Ishikawa (cell line): ENCODE data around the gene OR2V2.

Experiments
- CEBPB ChIP-seq: IDR thresholded peaks from 2 replicates; pipeline ENCODE4 v1.6.1; 2012
- CREB1 ChIP-seq: IDR thresholded peaks from 2 replicates; pipeline ENCODE4 v1.6.1; 2012; ENCODE audit warnings: low read depth
- EGR1 ChIP-seq: IDR thresholded peaks from 2 replicates; pipeline ENCODE4 v1.6.1; 2012
- EP300 ChIP-seq: IDR thresholded peaks from 2 replicates; pipeline ENCODE4 v1.6.1; 2012; ENCODE audit warnings: borderline replicate concordance
- FOXM1 ChIP-seq: IDR thresholded peaks from 2 replicates; pipeline ENCODE4 v1.6.1; 2012; ENCODE audit warnings: low read depth, borderline replicate concordance
- RAD21 ChIP-seq: IDR thresholded peaks from 2 replicates; pipeline ENCODE4 v1.6.1; 2012; ENCODE audit warnings: low read depth
- TAF1 ChIP-seq: IDR thresholded peaks from 2 replicates; pipeline ENCODE4 v1.6.1; 2012; ENCODE audit warnings: low read depth, mild to moderate bottlenecking
- TEAD4 ChIP-seq: IDR thresholded peaks from 2 replicates; pipeline ENCODE4 v1.6.1; 2012
- ZBTB7A ChIP-seq: IDR thresholded peaks from 2 replicates; pipeline ENCODE4 v1.6.1; 2012; ENCODE audit warnings: low read depth
- TF ChIP-seq, protein P1 (sequence below): IDR thresholded peaks from 2 replicates; pipeline ENCODE4 v1.6.1; 2012
- TF ChIP-seq, protein P2 (sequence below): IDR thresholded peaks from 2 replicates; pipeline ENCODE4 v1.6.1; 2012
- TF ChIP-seq, protein P3 (sequence below): IDR thresholded peaks from 2 replicates; pipeline ENCODE4 v1.6.1; 2012; ENCODE audit warnings: low read depth, mild to moderate bottlenecking

OR2V2 gene

DNA sequence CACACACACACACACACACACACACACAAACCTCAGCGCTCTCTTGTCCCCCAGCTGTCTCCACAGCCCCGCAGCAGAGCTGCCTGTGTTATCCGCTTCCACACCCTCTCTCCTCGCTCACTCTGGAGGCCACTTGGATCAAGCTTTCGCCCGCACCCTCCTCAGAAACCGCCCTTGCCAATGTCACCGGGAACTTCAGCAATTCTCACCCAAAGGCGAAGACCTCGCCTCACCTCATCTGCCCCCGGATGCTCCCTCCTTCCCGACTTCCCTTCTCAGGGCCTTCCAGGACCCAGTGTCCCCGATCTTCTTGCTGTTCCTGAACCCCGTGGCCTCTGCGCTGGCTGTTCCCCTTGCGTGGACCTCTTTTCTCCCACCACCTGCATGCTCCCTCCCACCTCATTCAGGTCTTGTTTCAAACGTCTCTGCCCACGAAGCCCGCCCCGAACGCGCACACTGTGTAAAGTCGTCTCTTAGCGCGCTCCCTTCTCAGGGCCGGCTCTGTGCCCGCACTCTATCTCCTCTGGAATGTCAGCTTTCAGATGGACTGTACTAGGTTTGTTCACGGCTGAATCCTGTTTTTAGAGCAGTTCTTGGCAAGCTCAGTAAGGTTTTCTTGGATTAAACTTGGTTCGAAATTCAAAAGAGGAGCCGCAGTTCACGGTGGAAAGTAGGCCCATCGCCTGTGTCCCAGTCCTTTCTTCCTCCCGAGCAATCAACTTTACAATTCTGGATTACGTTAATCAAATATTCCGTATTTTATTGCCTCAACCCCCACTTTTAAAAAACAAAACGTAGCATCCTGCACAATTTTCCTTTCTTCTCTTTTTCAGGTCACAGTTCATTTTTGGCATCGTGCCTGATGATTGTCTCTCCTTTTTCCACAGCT is 58.6 kb downstream of the OR2V2 start:
- TF ChIP-seq TEAD4 (no peak), TAF1 (no peak), CREB1 (no peak), RAD21 (no peak), EGR1 (no peak), ZBTB7A (no peak), CEBPB (no peak), EP300 (no peak), FOXM1 (no peak)
- TF ChIP-seq, protein P1, sequence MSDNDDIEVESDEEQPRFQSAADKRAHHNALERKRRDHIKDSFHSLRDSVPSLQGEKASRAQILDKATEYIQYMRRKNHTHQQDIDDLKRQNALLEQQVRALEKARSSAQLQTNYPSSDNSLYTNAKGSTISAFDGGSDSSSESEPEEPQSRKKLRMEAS = no peak
- TF ChIP-seq, protein P2, sequence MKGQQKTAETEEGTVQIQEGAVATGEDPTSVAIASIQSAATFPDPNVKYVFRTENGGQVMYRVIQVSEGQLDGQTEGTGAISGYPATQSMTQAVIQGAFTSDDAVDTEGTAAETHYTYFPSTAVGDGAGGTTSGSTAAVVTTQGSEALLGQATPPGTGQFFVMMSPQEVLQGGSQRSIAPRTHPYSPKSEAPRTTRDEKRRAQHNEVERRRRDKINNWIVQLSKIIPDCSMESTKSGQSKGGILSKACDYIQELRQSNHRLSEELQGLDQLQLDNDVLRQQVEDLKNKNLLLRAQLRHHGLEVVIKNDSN = no peak
- TF ChIP-seq, protein P3, sequence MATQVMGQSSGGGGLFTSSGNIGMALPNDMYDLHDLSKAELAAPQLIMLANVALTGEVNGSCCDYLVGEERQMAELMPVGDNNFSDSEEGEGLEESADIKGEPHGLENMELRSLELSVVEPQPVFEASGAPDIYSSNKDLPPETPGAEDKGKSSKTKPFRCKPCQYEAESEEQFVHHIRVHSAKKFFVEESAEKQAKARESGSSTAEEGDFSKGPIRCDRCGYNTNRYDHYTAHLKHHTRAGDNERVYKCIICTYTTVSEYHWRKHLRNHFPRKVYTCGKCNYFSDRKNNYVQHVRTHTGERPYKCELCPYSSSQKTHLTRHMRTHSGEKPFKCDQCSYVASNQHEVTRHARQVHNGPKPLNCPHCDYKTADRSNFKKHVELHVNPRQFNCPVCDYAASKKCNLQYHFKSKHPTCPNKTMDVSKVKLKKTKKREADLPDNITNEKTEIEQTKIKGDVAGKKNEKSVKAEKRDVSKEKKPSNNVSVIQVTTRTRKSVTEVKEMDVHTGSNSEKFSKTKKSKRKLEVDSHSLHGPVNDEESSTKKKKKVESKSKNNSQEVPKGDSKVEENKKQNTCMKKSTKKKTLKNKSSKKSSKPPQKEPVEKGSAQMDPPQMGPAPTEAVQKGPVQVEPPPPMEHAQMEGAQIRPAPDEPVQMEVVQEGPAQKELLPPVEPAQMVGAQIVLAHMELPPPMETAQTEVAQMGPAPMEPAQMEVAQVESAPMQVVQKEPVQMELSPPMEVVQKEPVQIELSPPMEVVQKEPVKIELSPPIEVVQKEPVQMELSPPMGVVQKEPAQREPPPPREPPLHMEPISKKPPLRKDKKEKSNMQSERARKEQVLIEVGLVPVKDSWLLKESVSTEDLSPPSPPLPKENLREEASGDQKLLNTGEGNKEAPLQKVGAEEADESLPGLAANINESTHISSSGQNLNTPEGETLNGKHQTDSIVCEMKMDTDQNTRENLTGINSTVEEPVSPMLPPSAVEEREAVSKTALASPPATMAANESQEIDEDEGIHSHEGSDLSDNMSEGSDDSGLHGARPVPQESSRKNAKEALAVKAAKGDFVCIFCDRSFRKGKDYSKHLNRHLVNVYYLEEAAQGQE = no peak

DNA sequence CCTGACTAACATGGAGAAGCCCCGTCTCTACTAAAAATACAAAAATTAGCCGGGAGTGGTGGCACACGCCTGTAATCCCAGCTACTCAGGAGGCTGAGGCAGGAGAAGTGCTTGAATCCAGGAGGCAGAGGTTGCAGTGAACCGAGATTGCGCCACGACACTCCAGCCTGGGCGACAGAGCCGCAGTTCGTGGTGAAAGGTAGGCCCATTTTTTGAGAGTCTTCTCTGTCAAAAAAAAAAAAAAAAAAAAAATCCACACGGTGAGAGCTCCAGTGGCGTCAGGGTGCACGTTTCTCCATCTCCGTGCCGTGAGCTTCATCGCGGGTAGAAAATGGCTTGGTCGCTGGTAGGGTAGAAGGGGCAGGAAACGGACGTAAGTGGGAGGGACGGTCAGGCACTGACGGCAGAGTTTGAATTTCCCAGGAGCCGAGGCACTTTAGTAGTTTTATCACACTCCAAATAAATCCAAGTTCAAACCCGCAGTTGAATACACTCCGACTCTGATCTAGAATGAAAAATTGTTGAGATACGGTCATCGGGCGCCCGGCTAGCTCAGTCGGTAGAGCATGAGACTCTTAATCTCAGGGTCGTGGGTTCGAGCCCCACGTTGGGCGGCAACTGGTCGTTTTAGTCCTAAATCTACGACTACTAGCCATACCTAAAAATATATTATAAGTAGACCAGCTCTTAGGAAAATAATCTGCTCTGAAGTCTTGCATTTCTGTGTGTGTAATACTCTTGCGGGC is 60.0 kb downstream of the OR2V2 start:
- TF ChIP-seq TEAD4 (peak; percentile 84), EP300 (no peak), CEBPB (peak; percentile 47; the same call in 1 of the 2 replicates)
- TF ChIP-seq, protein P1 = peak; percentile 21; the same call in 1 of the 2 replicates

DNA sequence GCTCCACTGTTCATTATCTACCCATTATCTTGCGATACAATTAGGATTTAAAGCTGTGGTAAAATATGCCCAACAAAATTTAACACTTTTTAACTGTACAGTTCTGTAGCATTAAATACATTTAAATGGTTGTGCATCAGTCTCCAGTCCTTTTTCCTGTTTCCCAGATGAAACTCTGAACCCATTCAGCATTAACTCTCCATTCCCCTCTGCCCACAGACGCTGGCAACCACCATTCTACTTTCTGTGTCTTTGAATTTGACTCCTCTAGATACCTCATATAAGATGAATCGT is 60.5 kb downstream of the OR2V2 start:
- TF ChIP-seq, protein P1 = 0 out of 2 replicates have a peak, but pooled peaks have one; percentile 5
- TF ChIP-seq CEBPB (no peak), EGR1 (no peak)
- TF ChIP-seq, protein P2 = no peak
